Lung (tissue), 12 donors: Measurements from ENCODE around the gene PCSK6. TPM values are rescaled to one million over a fixed set of nuclear protein-coding genes. Genes with fewer than 3 reads are reported as not detected.
A peak's percentile ranks its signal among the peaks of the same experiment; 100 is the strongest.

Experiments
- ATAC-seq: fragments of 200-7000 bp; cut with Tn5 transposase; one replicate; pipeline ENCODE4 v1.9.1; 2020; ENCODE audit warnings: moderate number of reproducible peaks; ENCODE audit not compliant: insufficient read depth, low FRiP score
- DNase-seq, 3 donors: peaks; one replicate each; pipeline ENCODE4 v3.0.0-alpha.2; 2013 to 2017
- H3K27ac ChIP-seq, 2 donors: one replicate each; pipeline ENCODE4 v1.5.1; 2013; ENCODE audit warnings: mild to moderate bottlenecking in 2 of 2, moderate library complexity in 2 of 2, control low read depth in 1 of 2, inconsistent platforms in 1 of 2, low read depth in 1 of 2, low read length in 1 of 2
- H3K27me3 ChIP-seq, 3 donors: one replicate each; pipeline ENCODE4 v1.5.1; 2013; ENCODE audit warnings: low read length in 2 of 3; ENCODE audit not compliant: control insufficient read depth in 3 of 3, insufficient read depth in 3 of 3
- H3K36me3 ChIP-seq, 4 donors: one replicate each; pipeline ENCODE4 v1.5.1; 2013; ENCODE audit warnings: low read length in 4 of 4, mild to moderate bottlenecking in 1 of 4, moderate library complexity in 1 of 4; ENCODE audit not compliant: control insufficient read depth in 4 of 4, insufficient read depth in 4 of 4
- H3K4me1 ChIP-seq, 5 donors: one replicate each; pipeline ENCODE4 v1.5.1; 2013; ENCODE audit warnings: low read length in 5 of 5, mild to moderate bottlenecking in 2 of 5, moderate library complexity in 1 of 5; ENCODE audit not compliant: control insufficient read depth in 5 of 5, insufficient read depth in 5 of 5
- H3K4me3 ChIP-seq: one replicate; pipeline ENCODE4 v1.5.1; 2013; ENCODE audit warnings: mild to moderate bottlenecking, control low read depth, moderate library complexity
- H3K9ac ChIP-seq, 2 donors: one replicate each; pipeline ENCODE4 v1.5.1; 2013; ENCODE audit warnings: low read length in 2 of 2, control low read depth in 1 of 2; ENCODE audit not compliant: insufficient read depth in 1 of 2
- H3K9me3 ChIP-seq, 4 donors: one replicate each; pipeline ENCODE4 v1.5.1; 2013; ENCODE audit warnings: low read length in 3 of 4, mild to moderate bottlenecking in 1 of 4, moderate library complexity in 1 of 4; ENCODE audit not compliant: control insufficient read depth in 4 of 4, insufficient read depth in 3 of 4
- WGBS, 2 donors: extraction: QIAGEN DNeasy Blood & Tissue Kit; methylation state at CpG; one replicate each; pipeline ENCODE4 v1.1.7; 2013; 5-methylcytosine and 5-hydroxymethylcytosine counted together
- polyA plus RNA-seq, 2 donors: library from polyadenylated mRNA; stranded (reverse); fragments of 200-250 nt; gene quantifications; one replicate each; pipeline ENCODE4 v1.2.1, GENCODE V29; 2013
- total RNA-seq, 2 donors: library from RNA; depleted of rRNA in 1 of 2; stranded (reverse); fragments of >200 nt in 1 of 2; gene quantifications; one replicate each; pipeline ENCODE4 v1.2.1, GENCODE V29; 2014 to 2021
- TF ChIP-seq, protein P1 (sequence below): IDR thresholded peaks from 2 replicates; pipeline ENCODE4 v1.5.1; 2012; ENCODE audit warnings: mild to moderate bottlenecking; ENCODE audit errors: control extremely low read depth, extremely low read depth
- donor health status: control.
- donor health status: control.
- donor health status: Bipolar disorder and iron deficiency.
- donor health status: healthy.
- donor health status: DM: yes; HTN: yes; CAD: no.

Gene PCSK6
- total and polyA plus RNA-seq, 4 donors = 4.6 to 41.0 (median 8.4) TPM

DNA sequence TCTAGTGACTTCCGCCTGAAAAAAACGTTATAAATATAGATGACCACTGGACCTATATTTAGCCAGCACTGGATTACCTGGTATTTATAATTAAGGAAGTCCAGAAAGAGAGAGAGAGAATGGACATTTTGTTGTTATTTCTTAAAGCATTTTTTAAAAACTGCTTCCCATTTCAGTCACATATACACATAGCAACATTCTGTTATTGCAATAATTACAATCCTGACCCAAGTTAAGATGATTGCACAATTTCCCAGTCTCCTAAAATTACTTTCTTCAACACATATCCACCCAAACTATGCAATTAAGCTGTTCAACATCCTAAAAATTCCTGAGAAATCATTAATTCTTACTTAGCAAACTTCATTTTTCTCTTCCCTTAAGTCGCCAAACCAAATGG is 37.7 kb downstream of the PCSK6 start:
- no peak overlapping the region for H3K9ac ChIP-seq
- TF ChIP-seq, protein P1, sequence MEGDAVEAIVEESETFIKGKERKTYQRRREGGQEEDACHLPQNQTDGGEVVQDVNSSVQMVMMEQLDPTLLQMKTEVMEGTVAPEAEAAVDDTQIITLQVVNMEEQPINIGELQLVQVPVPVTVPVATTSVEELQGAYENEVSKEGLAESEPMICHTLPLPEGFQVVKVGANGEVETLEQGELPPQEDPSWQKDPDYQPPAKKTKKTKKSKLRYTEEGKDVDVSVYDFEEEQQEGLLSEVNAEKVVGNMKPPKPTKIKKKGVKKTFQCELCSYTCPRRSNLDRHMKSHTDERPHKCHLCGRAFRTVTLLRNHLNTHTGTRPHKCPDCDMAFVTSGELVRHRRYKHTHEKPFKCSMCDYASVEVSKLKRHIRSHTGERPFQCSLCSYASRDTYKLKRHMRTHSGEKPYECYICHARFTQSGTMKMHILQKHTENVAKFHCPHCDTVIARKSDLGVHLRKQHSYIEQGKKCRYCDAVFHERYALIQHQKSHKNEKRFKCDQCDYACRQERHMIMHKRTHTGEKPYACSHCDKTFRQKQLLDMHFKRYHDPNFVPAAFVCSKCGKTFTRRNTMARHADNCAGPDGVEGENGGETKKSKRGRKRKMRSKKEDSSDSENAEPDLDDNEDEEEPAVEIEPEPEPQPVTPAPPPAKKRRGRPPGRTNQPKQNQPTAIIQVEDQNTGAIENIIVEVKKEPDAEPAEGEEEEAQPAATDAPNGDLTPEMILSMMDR = no peak
- no peak overlapping the region for H3K27ac ChIP-seq
- 39 to 64% methylated on average over 3 of the region's 3 CpGs for WGBS, 2 donors
- no peak overlapping the region for H3K4me3 ChIP-seq
- H3K27me3 ChIP-seq = no peaks in the 10 kb centered on the region
- DNase-seq = peak in 2 of 3 donors; percentile 43 to 56
- H3K4me1 ChIP-seq = peaks cover 7 to 37% (median 27%) of the 10 kb centered on the region in 5 donors
- no peaks in the 10 kb centered on the region for H3K36me3 ChIP-seq
- no peak for ATAC-seq
- H3K9me3 ChIP-seq = peaks cover 0 to under 1% (median 0%) of the 10 kb centered on the region in 4 donors

DNA sequence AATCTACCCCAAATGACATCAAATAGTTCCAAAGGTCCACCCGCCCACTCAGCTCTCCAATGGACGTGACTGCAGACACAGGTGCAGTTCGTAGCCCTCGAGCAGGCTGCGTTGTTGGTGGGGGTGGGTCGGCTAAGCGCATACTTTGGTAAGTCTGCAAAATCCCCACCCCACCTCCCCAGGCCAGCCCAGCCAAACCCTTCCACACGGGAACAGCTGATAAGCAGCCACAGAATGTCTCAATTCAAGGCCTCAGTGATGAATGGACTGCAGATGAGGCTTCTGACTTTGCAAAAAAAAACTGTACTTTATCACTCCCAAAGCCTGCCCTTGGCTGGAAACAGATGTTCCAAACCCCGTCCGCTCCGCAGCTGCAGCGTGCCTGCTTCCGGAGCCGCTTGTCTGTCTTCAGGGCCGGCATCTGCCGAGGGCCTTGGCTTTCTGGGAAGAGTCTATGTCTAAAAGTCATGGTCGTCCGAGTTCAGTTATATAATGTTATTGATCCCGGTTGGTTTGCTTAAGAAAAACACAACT is 38.2 kb downstream of the PCSK6 start:
- peak; percentile 76 to 91 (median 85) for DNase-seq
- Histone ChIP-seq H3K4me3 (no peak overlapping the region), H3K4me1 (peaks cover 7 to 37% (median 29%) of the 10 kb centered on the region in 5 donors), H3K27me3 (no peaks in the 10 kb centered on the region), H3K9ac (no peak overlapping the region), H3K36me3 (no peaks in the 10 kb centered on the region), H3K27ac (peak overlapping the region in 1 of 2 donors; percentile 45), H3K9me3 (peaks cover 0 to 2% (median 0%) of the 10 kb centered on the region in 4 donors)
- 18 to 34% methylated on average over 19 of the region's 19 CpGs for WGBS, 2 donors
- TF ChIP-seq, protein P1 = no peak
- peak; percentile 46 for ATAC-seq

DNA sequence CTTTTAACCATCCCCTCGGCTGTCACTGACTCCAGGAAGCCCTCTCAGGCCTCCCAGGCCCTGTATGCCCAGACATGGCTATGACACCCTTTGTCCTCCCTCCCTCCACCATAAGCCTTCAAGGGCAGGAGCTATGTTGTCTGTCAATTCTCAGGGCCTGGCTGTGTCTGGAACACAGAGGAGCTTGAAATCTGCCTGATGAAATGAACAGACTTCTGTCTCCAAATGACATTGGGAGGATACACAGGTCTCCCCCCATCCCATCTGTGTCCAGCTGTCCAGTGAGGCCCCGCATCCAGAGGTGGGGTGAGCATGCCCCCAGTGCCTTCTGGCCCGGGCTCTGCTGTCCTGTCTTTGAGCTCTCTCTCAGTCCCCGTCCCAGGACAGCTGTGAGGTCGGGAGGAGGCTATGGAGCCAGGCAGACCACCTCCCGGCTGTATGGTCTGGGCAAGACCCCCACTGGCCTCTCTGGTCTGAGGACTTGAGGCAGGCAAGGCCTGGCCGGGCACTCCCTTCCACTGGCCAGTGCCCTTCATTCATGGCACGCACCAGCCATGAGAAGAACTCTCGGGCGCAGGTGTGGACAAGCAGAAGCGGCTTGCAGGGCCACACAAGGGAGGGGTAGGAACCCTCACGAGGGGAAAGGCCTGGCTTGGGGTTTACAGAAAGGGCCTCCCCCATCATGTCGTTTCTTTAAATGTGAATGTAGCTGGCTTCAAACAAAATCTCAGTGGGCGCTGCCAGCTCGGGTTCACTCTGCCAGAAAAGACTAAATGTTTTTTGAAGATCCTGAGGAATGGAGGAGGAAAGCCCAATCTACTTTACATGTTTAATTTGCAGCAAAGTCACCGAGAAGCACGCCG is 38.9 kb downstream of the PCSK6 start:
- no peak for DNase-seq
- no peak overlapping the region for H3K9ac ChIP-seq

More for the DNA sequence above, 38.9 kb downstream of the PCSK6 start:
- TF ChIP-seq, protein P1 = no peak
- no peak overlapping the region for H3K4me3 ChIP-seq
- no peaks in the 10 kb centered on the region for H3K27me3 ChIP-seq
- no peak overlapping the region for H3K27ac ChIP-seq
- H3K36me3 ChIP-seq = no peaks in the 10 kb centered on the region
- no peak for ATAC-seq
- H3K4me1 ChIP-seq = peaks cover 7 to 37% (median 29%) of the 10 kb centered on the region in 5 donors
- WGBS, 2 donors = 65 to 72% methylated on average over 16 to 18 of the region's 18 CpGs
- H3K9me3 ChIP-seq = peaks cover 0 to 2% (median 0%) of the 10 kb centered on the region in 4 donors
